ENCODE results near the gene CAMTA1.

- TF ChIP-seq CTCF (IDR thresholded peaks at IDR 0.05; ENCODE audit: low read length) (no peak), EZH2phosphoT487 (IDR thresholded peaks at IDR 0.05; ENCODE audit: low read length) (no peak), EZH2 (optimal IDR thresholded peaks at IDR 0.05; ENCODE audit: low read depth, low read length) (no peak)
These were observed 310.2 kb downstream of the CAMTA1 start for GRCh38 chr1:7095343-7095964.
